Endothelial cell of umbilical vein (primary cell): Measurements from ENCODE around the gene BSPRY. TPM values are rescaled to one million over a fixed set of nuclear protein-coding genes. Genes with fewer than 3 reads are reported as not detected.

Experiments
- BruUV-seq: library from RNA; stranded (reverse); fragments of 400-500 nt; replicated peaks from 2 replicates; lab custom pipeline; 2021; lab: Mats Ljungman, UMichigan
- CTCF ChIA-PET: fragments of 300-600, 350-600 bp; sonication (Branson Sonifier 250); formaldehyde crosslinking; loops from one replicate; lab custom pipeline; 2021; ENCODE audit warnings: antibody characterized with exemption, inconsistent platforms; lab: Charles Lee
- POLR2A ChIA-PET: fragments of 300-600, 350-600 bp; sonication (Branson Sonifier 250); formaldehyde crosslinking; loops from one replicate; lab custom pipeline; 2021; ENCODE audit warnings: antibody characterized with exemption, inconsistent platforms; lab: Charles Lee
- DNase-seq: peaks from one replicate; pipeline ENCODE4 v3.0.0-alpha.2; 2011; ENCODE audit warnings: low read depth, low spot score
- FAIRE-seq: peaks from 2 replicates; lab custom pipeline; 2011; peaks lifted over from hg19 to GRCh38; lab: Jason Lieb, UNC
- H2AFZ ChIP-seq: 2 replicates; pipeline ENCODE4 v1.6.0; 2012; ENCODE audit warnings: low read depth, low read length, control low read depth, inconsistent platforms
- H3K27ac ChIP-seq: 2 replicates; pipeline ENCODE4 v1.5.1; 2011; ENCODE audit warnings: low read depth, mild to moderate bottlenecking, control low read depth, low read length, moderate library complexity; ENCODE audit not compliant: insufficient read depth
- H3K27me3 ChIP-seq, 2 experiments: 2 replicates each; pipeline versions ENCODE4 v1.6.0 to v1.6.1; 2011; ENCODE audit warnings: low read length in 2 of 2, mixed read lengths in 1 of 2; ENCODE audit not compliant: control insufficient read depth in 2 of 2, insufficient read depth in 2 of 2
- H3K36me3 ChIP-seq, 2 experiments: 2 replicates in 1 of 2; 3 replicates in 1 of 2; pipeline ENCODE4 v1.5.1; 2011; ENCODE audit warnings: low read length in 2 of 2, mild to moderate bottlenecking in 1 of 2, moderate library complexity in 1 of 2; ENCODE audit not compliant: control insufficient read depth in 2 of 2, insufficient read depth in 2 of 2; ENCODE audit errors: extremely low read depth in 1 of 2
- H3K4me1 ChIP-seq: 3 replicates; pipeline ENCODE4 v1.5.1; 2011; ENCODE audit warnings: mild to moderate bottlenecking, low read length; ENCODE audit not compliant: control insufficient read depth, insufficient read depth; ENCODE audit errors: extremely low read depth
- H3K4me2 ChIP-seq: 2 replicates; pipeline ENCODE4 v1.6.1; 2011; ENCODE audit warnings: low read length, control low read depth, mixed read lengths; ENCODE audit not compliant: insufficient read depth
- H3K4me3 ChIP-seq, 3 experiments: fragments of 200-600 bp in 1 of 3; sonication (generic), shearing (Covaris generic) in 1 of 3; replicated peaks in 1 of 3; 2 replicates each; pipeline ENCODE4 v1.5.1; 2011 to 2016; ENCODE audit warnings: control low read depth in 3 of 3, low read length in 3 of 3, mild to moderate bottlenecking in 2 of 3, inconsistent platforms in 1 of 3, low read depth in 1 of 3, moderate library complexity in 1 of 3; ENCODE audit not compliant: insufficient read depth in 1 of 3
- H3K79me2 ChIP-seq: 2 replicates; pipeline ENCODE4 v1.6.0; 2012; ENCODE audit warnings: low read length, inconsistent platforms; ENCODE audit not compliant: control insufficient read depth, insufficient read depth
- H3K9ac ChIP-seq: replicated peaks from 2 replicates; pipeline ENCODE3; 2011; ENCODE audit warnings: low read length, control low read depth; ENCODE audit not compliant: insufficient read depth; ENCODE audit errors: extremely low read depth
- H3K9me1 ChIP-seq: replicated peaks from 3 replicates; pipeline ENCODE4 v1.6.0; 2011; ENCODE audit warnings: mild to moderate bottlenecking, low read length; ENCODE audit not compliant: control insufficient read depth, insufficient read depth; ENCODE audit errors: extremely low read depth
- H3K9me3 ChIP-seq: replicated peaks from 2 replicates; pipeline ENCODE4 v1.5.1; 2012; ENCODE audit warnings: low read length, inconsistent platforms; ENCODE audit not compliant: control insufficient read depth, insufficient read depth
- H4K20me1 ChIP-seq: replicated peaks from 2 replicates; pipeline ENCODE3; 2011; ENCODE audit warnings: mild to moderate bottlenecking, low read length; ENCODE audit not compliant: control insufficient read depth, insufficient read depth; ENCODE audit errors: extremely low read depth
- CTCF ChIP-seq, 2 donors: IDR thresholded peaks; 1 replicate in 1 of 2; 2 replicates in 1 of 2; pipeline ENCODE4 v1.5.1; 2011; ENCODE audit warnings: low read length in 2 of 2, mild to moderate bottlenecking in 2 of 2, moderate library complexity in 2 of 2, control low read depth in 1 of 2, inconsistent platforms in 1 of 2, low read depth in 1 of 2; ENCODE audit not compliant: insufficient read depth in 1 of 2; ENCODE audit errors: extremely low read depth in 1 of 2
- EZH2 ChIP-seq: IDR thresholded peaks from 2 replicates; pipeline ENCODE4 v1.6.1; 2012; ENCODE audit warnings: borderline replicate concordance, low read depth, mild to moderate bottlenecking, moderate library complexity, low read length, inconsistent platforms; ENCODE audit not compliant: severe bottlenecking
- FOS ChIP-seq: IDR thresholded peaks from 2 replicates; pipeline ENCODE4 v1.6.1; 2011; ENCODE audit warnings: mild to moderate bottlenecking, low read length, moderate library complexity, borderline replicate concordance; ENCODE audit not compliant: insufficient read depth
- GATA2 ChIP-seq: IDR thresholded peaks from 2 replicates; pipeline ENCODE4 v1.7.0; 2011; ENCODE audit warnings: low read depth, mild to moderate bottlenecking, moderate library complexity, mixed read lengths, low read length; ENCODE audit not compliant: insufficient read length, insufficient read depth
- JUN ChIP-seq: IDR thresholded peaks from 2 replicates; pipeline ENCODE4 v1.6.1; 2011; ENCODE audit warnings: borderline replicate concordance, low read depth; ENCODE audit not compliant: insufficient read length, insufficient read depth
- MAX ChIP-seq: IDR thresholded peaks from 2 replicates; pipeline ENCODE4 v1.6.1; 2011; ENCODE audit not compliant: insufficient read depth, insufficient read length
- MYC ChIP-seq: IDR thresholded peaks from one replicate; pipeline ENCODE4 v1.6.1; 2011; ENCODE audit warnings: mild to moderate bottlenecking, low read depth, low read length
- POLR2A ChIP-seq: IDR thresholded peaks from 2 replicates; pipeline ENCODE4 v1.6.1; 2012; ENCODE audit warnings: low read depth, mild to moderate bottlenecking, control low read depth, low read length
- POLR2AphosphoS5 ChIP-seq: IDR thresholded peaks from 2 replicates; pipeline ENCODE4 v1.6.1; 2012; ENCODE audit warnings: low read depth, mild to moderate bottlenecking, control low read depth, low read length, moderate library complexity; ENCODE audit not compliant: insufficient read depth
- dilution Hi-C: fragments of 300-500 bp; cut with MboI; formaldehyde crosslinking; loops from one replicate; pipeline ENCODE4 v1.15.0; 2019; ENCODE audit warnings: low sequenced_read_pairs; ENCODE audit not compliant: extremely low pct_ligation_motif_present
- intact Hi-C: fragments of 100-400 bp; cut with micrococcal nuclease; formaldehyde crosslinking; loops from one replicate; pipeline ENCODE4 v1.10.0; 2022
- polyA plus RNA-seq, 4 experiments: library from polyadenylated mRNA; depleted of rRNA in 3 of 4; stranded (reverse) in 3 of 4; unstranded in 1 of 4; fragments of >200 nt; gene quantifications; 2 replicates each; pipeline versions ENCODE4 v1.2.1 to v1.2.3, GENCODE V29; 2011 to 2012; ENCODE audit warnings: missing spikeins in 1 of 4
- total RNA-seq: library from RNA; stranded (reverse); gene quantifications from 2 replicates; pipeline ENCODE4 v1.2.3, GENCODE V29; 2021

The BSPRY gene
- total and polyA plus RNA-seq, 2 donors (not counting 3 experiments of a cell fraction or from before 2014, with no cell fraction given), result not detected

DNA sequence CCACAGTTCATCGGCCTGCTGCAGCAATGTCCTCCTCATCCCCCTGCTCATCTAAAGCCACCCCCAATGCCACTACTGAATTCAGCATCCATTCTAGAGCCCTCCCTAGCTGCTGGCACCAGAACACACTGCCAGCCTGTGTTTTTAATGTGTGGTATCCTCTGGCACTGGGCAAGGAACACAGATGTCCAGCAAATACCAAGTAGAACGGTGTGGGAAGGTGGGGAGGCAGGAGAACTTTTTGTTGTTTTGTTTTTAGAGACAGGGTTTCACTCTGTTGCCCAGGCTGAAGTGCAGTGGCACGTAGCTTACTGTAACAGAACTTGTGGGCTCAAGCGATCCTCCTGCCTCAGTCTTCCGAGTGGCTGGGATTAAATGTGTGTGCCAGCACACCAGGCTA lies 22.7 kb downstream of the BSPRY start:
- CTCF ChIA-PET, result interaction anchor here (1.2 kb wide), 1 partner anchor 10 kb away, joined by 4 read pairs; no protein-coding TSS in a partner anchor
- dilution Hi-C loops (no loop called here), intact Hi-C loops (no loop called here)
- H3K9me1 ChIP-seq, result no peaks in the 10 kb centered on the region
- BruUV-seq, result no TSS peak
- peaks cover 0 to 7% of the 10 kb centered on the region in 2 experiments for H3K36me3 ChIP-seq
- H3K79me2 ChIP-seq, result no peaks in the 10 kb centered on the region
- H3K4me1 ChIP-seq, result no peaks in the 10 kb centered on the region
- POLR2A ChIA-PET, result no interaction called here
- no peak overlapping the region for H3K9ac ChIP-seq
- no peak overlapping the region for H2AFZ ChIP-seq
- H3K9me3 ChIP-seq, result no peaks in the 10 kb centered on the region
- no peak for TF ChIP-seq GATA2
- no peak for TF ChIP-seq JUN
- no peak for TF ChIP-seq POLR2A
- no peak for TF ChIP-seq CTCF (IDR thresholded peaks at IDR 0.05; ENCODE audit: extremely low read depth in 1 of 2, insufficient read depth in 1 of 2, low read depth in 1 of 2, low read length in 2 of 2)
- TF ChIP-seq FOS, result no peak
- no peak for TF ChIP-seq MAX
- TF ChIP-seq EZH2, result no peak
- TF ChIP-seq MYC, result no peak
- TF ChIP-seq POLR2AphosphoS5, result no peak
- FAIRE-seq (peak; percentile 12), DNase-seq (no peak)
- no peak overlapping the region for H3K4me2 ChIP-seq
- no peaks in the 10 kb centered on the region for H3K27me3 ChIP-seq
- H3K4me3 ChIP-seq, result no peak overlapping the region
- no peaks in the 10 kb centered on the region for H4K20me1 ChIP-seq
- H3K27ac ChIP-seq, result no peak overlapping the region
